Stimulated activated CD8-positive, alpha-beta memory T cell treated with anti-CD3 and anti-CD28 coated beads, Interleukin-7, amount 100 ng/mL, for 48 hours (primary cell): ENCODE measurements around the gene DAB2.

Experiments used
- DNase-seq, 2 donors: peaks; one replicate each; pipeline ENCODE4 v3.0.0-alpha.2; 2020; ENCODE audit warnings: low read depth in 1 of 2; ENCODE audit errors: extremely low read depth in 1 of 2

DAB2 gene

DNA sequence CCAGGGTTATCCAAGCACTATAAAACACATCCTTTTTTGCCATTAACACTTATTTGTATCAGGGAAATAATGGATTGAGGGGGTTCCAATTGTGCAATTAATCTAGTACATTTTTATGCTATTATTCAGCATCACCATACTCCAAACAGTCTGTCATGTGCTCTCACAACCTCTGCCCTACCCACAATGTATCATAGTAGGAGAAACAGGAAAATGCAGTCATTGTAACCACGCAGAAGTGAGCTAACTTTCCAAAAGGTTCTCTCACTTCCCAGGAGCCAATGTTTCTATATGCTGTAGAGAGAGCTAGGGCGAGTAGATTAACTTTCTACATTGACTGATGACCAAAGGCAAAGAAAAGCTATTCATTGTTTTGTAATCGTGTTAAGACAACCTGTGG, 29.8 kb downstream of the DAB2 start:
- no peak for DNase-seq

DNA sequence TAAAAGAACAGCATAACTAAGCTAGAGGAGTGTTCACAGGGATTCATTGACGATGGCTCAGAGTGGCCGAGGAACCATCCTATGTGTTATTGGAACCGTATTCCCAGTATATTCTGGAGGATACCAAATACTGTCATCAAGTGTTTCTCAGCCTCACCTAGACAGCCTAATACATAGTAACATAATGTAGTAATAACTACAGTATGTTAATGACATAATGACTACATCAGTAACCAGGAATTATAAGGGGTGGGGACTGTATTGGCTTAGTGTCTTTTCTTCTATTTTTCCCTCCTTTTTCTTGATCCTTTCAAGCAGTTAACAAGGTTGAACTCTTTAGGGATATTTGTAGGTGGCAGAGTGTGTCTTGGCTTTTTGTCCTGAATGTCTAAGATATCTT, 33.8 kb downstream of the DAB2 start:
- no peak for DNase-seq

DNA sequence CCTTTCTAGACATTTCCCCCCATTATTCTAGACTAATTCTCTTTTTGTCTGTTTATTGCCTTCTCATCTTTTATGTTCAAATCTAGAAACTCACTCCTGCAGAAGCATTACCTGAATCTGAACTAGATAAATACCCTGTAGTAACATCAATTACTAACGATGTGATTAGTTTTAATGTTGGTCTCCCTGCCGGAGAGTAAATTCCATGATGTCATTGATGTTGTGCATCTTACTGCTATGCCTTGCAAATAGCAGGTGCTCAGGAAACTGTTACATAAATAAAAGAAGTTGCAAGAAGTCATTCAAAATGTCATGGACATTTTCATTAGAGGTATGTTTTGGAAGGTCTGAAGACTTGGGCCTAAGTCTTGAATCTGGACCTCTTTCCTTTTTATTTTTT, 37.5 kb downstream of the DAB2 start:
- no peak for DNase-seq

DNA sequence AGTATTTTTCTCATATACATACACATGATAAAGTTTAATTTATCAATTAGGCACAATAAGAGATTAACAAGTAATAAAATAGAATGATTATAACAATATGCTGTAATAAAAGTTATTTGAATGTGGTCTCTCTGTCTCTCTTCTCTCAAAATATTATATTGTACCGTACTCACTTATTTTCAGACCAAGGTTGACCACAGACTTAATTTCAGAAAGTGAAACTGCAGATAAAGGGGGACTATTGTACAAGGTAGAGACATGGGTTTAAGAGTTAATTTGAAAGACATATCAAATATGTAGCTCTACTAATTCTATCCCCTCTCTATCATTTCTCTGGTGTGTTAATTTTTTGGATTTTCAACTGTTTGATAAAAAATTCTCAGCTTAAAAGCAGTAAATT, 40.5 kb downstream of the DAB2 start:
- DNase-seq, result no peak

DNA sequence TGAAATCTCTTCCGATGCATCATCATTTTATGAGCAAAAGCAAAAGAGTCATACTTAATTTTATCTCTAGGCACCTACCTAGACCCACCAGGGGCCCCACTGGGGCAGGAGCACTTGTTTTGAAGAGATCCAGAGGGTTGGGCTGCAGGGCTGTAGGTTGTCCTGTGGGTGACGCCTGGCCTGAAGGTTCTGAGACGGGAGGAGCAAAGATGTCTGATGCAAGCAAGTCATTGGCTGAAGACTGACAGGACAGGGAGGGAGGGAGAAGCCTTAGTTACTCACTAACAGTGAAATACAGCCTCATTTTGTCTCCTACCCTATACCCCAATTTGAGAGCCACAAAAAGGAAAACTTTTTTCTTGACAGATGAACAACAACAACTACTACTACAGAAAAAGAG, 43.4 kb downstream of the DAB2 start:
- DNase-seq, result no peak

DNA sequence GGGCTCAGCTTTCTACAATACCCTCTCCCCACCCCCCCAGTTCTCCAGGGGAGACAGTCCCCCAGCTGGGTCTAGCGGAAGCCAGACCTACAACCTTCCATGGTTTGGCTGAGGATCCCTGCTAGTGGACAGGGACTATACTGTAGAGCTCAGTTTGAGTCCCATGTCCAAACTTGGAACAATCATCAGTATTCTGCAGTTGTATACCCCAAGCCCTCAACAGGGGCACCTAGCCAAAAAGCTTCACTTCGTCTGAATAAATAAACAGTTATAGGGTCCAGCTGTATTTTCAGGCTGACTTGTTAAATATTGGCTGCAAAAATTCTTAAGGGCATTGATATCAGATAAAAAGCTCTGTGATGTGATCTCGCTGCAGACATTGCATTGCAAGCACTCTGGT, 45.1 kb downstream of the DAB2 start:
- DNase-seq, result no peak

DNA sequence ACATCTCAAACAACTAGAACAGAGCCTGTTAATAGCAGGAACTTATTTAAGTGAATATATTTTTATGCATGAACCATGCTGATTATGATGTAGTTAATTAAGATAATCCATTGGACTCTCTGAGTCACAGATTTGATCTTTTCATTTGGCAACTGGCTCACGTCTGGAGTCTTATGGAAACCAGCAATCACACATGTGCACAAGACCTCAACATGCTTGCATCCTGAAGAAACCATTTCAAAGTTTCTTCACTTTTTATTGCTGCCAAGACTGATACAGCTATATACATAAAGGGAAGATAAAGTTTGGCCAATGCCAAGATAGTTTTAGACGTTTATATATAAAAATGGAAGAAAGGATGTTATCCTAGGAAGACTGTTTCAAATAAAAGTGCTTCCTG, 47.2 kb downstream of the DAB2 start:
- DNase-seq, result no peak

DNA sequence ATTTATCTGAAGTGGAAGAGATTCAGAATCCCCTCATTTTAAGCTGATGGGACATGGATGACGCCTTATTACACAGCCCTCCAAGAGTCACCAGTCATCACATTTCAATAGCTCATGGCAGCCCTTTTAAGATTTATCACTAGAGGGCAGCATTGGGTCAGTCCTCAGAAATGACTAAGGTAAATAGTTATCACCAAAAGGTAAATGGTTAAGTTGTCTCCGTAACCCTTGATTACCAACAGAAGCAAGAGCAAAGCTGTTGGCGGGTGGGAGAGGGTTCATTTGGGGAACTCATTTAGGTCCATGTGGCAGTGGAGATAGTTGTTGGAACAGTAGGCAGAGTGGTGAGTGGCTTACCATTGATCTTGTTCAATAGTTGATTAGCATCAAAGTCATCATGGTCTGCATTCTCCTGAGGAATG, 48.5 kb downstream of the DAB2 start:
- no peak for DNase-seq

DNA sequence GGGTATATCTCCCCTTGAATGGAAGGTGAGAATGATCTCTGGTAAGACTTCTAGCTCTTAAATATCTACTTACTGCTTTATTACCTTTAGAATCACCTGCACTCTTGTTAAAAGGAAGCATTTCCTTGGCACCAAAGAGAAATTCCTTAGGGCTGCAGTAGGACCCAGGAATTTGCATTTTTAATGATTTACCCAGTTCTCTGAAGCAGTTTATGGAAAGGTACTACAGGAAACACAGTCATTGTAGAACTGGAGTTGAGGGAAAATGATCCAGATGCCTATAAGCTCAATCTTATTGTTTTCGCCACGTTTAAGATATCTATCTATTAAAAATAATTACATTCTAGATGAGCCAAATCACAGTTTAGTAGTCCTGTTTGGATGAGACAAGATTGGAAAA, 51.0 kb downstream of the DAB2 start:
- no peak for DNase-seq

DNA sequence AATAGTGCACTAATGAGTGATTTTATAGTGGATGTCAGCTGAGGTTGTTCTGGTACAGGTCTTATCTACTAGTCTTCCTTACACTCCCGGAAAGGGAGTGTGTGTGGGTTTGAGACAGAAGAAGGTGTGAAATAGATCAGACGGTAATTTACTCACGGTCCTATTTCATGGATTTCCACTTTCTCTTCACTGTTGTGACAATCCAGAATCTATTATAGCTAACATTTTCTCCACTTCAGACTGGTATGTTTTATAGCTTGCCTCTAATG, 53.5 kb downstream of the DAB2 start:
- DNase-seq, result no peak

DNA sequence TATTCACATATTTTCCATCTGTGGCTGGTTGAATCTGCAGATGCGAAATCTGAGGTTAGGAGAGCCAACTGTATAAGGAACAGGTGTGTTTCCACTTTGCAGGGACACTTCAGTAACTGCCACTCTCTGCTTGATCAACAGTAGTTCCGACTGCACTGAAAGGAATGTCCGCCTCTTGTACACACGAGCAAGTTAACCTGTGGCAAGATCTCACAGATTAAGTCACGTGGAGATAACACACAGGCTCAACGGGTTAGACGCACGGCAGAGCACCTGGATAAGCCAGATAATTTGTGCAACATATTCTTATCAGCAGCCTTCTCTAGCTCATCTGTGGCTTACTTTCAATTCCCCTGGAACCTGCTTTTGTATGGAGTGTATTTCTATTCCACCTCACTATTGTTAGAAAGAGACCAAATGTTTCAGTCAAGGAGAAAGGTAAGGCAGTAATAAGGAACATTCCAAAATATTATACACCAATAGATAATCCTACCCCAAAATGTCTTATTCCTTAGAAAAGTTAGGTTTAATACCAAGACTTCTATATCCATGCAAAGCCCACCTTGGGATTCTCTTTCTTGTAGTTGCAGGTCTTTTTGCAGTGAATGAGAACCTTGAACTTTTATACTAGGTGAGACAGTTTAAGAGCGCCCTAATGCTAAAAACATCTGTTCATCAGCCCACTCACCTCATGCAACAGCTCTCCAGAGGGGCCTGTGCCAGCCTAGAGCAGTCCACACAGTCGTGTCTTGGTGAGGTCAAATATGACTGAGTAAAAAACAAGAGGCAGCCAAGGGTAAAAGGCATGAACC, 54.0 kb downstream of the DAB2 start:
- DNase-seq, result no peak

DNA sequence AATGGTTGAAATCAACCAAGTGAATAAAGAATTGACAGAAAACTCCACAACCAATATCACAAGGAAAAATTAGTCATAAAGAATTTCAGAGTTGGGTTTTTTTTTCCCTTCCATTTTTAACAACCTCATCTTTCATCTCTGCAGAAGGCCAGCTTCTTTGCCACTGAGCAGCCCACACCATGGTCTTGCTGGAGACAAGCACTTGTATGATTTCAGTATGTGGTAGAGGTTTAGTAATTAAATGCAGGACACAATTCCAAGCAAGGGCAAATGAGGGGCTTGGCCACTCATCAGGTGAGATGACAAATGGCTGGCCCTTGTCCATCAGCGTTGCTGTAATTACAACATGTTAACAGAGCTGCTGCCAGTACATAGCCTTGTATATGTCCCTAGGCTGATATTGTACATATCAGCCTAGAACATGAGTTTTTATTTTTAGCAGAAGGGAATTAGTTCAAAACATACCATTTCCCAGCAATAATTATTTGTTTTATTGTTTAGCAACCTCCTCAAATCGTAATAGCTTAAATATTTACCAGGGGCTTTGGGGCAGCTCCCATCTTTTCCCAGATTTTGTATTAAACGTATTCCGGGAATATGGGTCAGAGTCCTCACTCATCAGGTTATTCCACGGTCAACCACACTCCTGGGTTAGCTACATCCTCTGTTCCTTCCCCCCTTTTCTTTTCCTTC, 55.5 kb downstream of the DAB2 start:
- DNase-seq, result no peak

DNA sequence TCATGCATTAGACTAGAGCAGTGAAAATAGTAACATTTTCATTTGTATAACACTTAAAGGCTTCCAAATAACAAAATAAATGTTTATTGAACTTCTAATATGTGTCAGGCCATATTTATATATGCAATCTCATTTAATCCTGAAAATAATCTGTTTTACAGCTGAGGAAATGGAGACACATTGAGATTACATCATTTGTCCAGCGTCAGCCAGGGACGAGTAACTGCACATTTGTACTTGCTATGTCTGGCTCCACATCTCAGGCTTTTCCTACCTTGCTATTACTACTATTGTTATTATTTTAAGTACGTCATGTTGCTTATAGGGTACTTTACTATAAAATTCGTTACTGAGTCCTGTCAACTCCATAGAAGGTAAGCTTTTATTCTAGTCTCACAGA, 56.7 kb downstream of the DAB2 start:
- DNase-seq, result no peak

DNA sequence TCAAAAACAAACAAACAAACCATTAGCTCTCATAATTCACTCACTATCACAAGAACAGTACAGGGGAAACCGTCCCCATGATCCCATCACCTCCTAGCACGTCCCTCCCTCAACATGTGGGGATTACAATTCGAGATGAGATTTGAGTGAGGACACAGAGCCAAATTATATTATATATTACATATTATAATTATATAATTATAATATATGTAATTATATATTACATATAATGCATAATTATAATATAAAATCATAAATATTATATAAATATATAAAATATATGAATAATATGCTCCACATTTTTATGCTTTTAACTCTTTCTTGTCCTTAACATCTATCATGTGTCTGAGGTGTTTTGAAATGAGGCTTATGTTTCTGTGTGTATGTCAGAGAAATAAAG, 57.1 kb downstream of the DAB2 start:
- no peak for DNase-seq

DNA sequence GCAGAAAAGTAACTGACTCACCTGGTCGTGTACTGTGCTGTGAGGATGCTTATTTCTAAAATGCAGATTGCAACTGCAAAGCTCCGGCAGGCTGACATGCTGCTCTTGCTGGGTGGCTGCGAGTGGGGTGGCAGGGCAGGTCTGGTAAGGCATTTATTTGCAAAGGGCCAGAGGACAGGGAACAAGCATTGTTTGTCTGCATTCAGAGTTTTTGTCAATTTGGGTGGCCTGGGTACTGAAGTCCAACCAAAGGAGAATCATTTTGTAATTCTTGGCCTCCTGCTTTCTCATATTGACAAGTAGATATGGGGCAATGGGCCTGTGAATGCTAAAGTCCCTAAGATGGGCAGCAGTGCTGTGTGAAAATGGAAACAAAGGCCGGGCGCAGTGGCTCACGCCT, 60.4 kb downstream of the DAB2 start, which contains the start of gene C9:
TSS of gene C9 (minus strand) at position 129 of the 400 bp plus-strand sequence. CDS start at position 98, 31 bp downstream.
- DNase-seq, result no peak

DNA sequence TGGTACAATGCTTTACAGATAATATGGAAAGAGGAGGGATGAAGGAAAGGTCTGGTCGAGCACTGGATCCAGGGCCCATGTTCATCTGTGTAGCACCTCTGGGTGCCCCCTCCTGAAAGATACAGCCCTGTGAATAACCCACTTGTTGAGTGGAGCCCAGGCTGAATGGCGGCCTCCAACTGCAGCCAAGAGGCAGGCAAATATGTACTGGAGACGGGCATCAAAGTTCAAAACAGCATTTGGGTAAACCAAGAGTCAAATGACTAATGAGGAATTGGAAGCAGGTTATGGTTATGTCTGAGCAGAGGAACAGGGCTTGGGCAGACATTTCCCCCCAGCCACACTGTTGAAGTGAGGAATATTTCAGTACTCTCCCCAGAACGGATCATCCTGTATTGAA, 61.6 kb downstream of the DAB2 start:
- DNase-seq, result no peak

DNA sequence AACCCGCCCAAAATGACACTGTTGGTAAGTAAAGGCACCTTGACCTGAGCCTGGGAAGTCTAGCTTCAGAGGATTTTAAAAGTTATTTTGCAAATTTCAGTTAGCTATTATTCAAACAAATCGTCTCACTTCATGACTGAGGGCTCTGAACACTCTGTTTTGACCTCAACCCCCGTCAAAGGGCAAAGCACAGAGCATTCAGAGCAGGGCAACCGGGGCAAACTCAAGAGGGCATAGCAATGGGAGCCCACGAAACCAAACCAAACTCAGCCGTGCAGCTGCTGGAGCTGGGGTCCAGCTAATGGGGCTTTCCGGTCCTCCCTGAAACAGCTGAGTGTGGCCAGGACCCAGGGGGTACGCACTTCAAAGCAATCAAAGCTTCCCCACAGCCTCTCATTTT, 62.1 kb downstream of the DAB2 start:
- no peak for DNase-seq

DNA sequence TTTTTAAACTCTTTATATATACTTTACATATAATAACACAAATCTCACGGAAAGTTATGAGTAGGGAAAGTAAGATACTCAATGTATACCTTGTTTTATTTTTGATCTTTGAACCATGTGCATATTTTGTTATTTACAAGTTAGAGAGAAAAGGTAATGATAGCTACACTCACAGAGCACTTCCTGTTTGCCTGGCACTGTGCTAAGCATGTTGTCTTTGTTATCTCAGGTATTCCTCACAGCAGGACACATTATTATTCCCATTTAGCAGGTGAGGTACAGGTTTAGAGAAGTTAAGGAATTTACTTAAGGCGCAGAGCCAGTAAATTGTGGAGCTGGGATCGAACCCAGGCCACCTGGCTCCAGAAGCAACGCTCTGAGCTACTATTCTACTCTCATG, 63.5 kb downstream of the DAB2 start:
- DNase-seq, result no peak

DNA sequence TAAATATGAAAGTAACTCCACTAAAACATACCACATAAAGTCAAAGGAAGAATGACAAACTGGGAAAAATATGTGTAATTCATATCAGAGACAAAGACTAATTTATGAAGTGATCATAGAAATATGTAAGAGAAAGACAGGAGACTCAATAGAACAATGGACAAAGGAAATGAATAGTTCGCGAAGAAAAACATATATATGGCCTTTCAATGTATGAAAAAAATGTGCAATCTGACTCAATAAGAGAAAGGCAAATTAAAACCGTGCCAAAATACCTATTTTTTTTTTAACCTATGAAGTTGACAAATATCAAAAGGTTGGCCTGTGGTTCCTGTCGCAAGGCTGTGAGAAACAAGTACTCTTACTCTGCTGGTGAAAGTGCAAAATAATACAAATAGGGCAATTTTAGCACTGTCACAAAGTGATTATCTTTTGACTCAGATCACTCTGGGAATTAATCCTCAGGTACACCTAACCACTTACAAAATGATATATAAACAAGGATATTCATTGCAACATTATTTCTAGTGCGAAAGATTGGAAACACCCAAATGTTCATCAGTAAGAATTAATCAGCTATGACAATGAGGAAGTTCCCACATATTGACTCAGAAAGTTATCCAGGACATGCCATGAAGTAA, 64.2 kb downstream of the DAB2 start:
- DNase-seq, result no peak

DNA sequence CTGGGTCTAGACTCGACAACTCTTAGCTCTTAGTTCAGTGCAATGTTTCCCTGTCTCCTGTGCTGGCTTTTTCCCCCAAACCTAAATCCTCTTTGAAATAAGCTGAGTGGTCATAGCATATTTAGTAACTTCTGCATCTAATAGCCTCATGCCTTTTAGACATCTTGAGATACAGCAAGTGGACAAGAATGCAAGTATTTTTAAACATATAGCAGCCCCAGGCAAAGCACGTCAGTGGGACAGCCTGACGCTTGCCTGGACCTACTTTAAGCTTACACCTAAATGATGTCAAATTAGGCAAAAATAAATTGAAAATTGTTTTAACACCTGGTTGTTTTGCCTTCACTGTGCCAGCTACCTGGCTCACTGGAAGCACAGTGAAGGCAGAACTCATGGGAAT, 68.5 kb downstream of the DAB2 start:
- DNase-seq, result no peak

DNA sequence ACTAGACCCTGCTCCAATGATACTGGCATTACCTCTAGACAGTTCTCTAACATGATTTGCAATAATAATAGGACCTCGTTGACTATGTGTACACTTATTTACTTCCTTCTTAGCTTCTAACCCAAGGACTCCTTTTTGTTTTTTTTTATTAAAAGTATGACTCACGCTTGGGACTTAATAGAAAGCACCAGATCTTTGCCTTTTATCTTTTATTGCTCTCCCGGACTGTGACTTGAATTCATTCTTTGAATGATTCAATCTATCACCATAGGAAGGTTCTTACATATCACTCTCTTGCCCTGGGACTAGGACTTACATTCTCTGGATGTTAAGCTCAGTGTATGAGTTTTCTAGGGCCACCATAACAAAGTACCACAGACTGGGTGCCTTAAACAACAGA, 69.5 kb downstream of the DAB2 start:
- no peak for DNase-seq

DNA sequence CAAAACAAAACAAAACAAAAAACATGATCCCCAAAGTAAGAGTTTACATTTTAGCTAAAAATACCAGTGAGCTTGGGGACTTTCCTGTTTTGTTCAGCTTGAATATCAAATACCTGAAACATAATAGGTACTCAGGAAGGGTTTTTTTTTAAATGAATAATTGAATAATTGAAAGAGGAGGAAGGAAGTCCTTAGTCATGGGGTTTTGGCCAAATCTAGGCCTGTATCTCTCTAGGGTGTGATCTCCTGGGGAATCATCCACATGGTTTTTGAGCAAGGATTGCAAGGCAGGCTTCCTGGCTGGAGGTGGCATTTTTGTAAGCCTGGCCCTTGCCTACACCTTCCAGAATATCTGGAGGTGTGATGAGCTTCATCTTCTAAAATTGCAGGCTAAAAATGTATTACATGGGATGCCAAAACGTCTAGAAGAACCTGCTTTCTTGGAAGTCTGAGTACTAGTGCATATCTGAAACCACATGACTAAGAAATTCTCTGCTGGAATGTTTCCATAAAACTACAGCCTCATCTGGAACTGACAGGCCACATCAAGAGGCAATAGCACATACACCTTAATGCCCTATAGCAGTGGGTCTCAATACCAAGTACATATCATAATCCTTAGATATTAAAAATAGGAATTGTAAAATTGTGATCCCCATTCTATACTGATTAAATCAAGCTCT, 70.9 kb downstream of the DAB2 start:
- DNase-seq, result no peak
